ENCODE data around the gene SYT2.

Gene SYT2

GRCh38 chr1:202710070-202711045, at the start of gene SYT2:
Gene SYT2 (minus strand): TSS chr1:202710454. CDS start chr1:202605772, 104,682 bp downstream.
- Histone ChIP-seq H3K27ac (ENCODE audit: low read depth, low read length) (no peak within 1 kb of the TSS), H3K9me2 (replicated peaks; ENCODE audit: control insufficient read depth, low read length) (no peaks in the 10 kb centered on the region), H4K20me1 (ENCODE audit: control insufficient read depth, insufficient read depth, low read depth, low read length) (no peaks in the 10 kb centered on the region), H3K36me3 (ENCODE audit: control insufficient read depth, low read length) (no peaks in the 10 kb centered on the region), H3K9me3 (ENCODE audit: control insufficient read depth, insufficient read depth, low read length) (no peaks in the 10 kb centered on the region), H3K4me3 (ENCODE audit: low read length) (no peak within 1 kb of the TSS), H3K4me1 (ENCODE audit: control insufficient read depth, low read length) (no peaks in the 10 kb centered on the region), H3F3A (ENCODE audit: control insufficient read depth, insufficient read depth) (no peaks in the 10 kb centered on the region), H3K4me2 (ENCODE audit: low read length) (no peak within 1 kb of the TSS), H3K27me3 (ENCODE audit: control insufficient read depth, low read length) (peaks cover 23% of the 10 kb centered on the region), H3K79me2 (ENCODE audit: control insufficient read depth, low read length) (no peaks in the 10 kb centered on the region)
- no peak for TF ChIP-seq EZH2phosphoT487 (IDR thresholded peaks at IDR 0.05; ENCODE audit: borderline replicate concordance, low read length)
- TF ChIP-seq, protein P1, sequence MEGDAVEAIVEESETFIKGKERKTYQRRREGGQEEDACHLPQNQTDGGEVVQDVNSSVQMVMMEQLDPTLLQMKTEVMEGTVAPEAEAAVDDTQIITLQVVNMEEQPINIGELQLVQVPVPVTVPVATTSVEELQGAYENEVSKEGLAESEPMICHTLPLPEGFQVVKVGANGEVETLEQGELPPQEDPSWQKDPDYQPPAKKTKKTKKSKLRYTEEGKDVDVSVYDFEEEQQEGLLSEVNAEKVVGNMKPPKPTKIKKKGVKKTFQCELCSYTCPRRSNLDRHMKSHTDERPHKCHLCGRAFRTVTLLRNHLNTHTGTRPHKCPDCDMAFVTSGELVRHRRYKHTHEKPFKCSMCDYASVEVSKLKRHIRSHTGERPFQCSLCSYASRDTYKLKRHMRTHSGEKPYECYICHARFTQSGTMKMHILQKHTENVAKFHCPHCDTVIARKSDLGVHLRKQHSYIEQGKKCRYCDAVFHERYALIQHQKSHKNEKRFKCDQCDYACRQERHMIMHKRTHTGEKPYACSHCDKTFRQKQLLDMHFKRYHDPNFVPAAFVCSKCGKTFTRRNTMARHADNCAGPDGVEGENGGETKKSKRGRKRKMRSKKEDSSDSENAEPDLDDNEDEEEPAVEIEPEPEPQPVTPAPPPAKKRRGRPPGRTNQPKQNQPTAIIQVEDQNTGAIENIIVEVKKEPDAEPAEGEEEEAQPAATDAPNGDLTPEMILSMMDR (IDR thresholded peaks at IDR 0.05; ENCODE audit: low read depth, low read length, poor library complexity, severe bottlenecking) = no peak

DNA sequence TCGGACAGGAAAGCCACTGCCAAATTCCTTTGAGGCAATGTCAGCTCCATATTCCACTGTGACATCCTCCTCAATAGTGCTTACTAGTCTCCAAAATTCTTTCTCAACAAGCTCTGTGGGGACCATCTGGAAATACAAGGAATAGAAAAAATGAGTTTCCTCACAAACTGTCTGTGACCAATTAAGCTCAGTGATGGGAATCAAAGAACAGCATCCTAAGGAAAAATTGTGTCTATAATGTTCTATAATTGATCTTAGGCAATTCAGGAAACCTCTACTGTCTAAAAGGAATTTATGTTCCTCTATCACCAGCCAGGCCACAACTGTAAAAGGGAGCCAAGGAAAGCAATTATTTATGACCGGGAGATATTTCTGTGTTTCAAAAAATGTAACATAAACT, 46.1 kb upstream of the SYT2 start:
- H3K9me2 ChIP-seq (replicated peaks; ENCODE audit: control insufficient read depth, low read length) = no peaks in the 10 kb centered on the region
- no peak overlapping the region for H3K4me3 ChIP-seq (ENCODE audit: low read length)
- H3K27ac ChIP-seq (ENCODE audit: low read depth, low read length) = no peak overlapping the region
- H3F3A ChIP-seq (ENCODE audit: control insufficient read depth, insufficient read depth) = no peaks in the 10 kb centered on the region
- no peaks in the 10 kb centered on the region for H3K79me2 ChIP-seq (ENCODE audit: control insufficient read depth, low read length)
- no peak overlapping the region for H3K4me2 ChIP-seq (ENCODE audit: low read length)
- no peak for TF ChIP-seq EZH2phosphoT487 (IDR thresholded peaks at IDR 0.05; ENCODE audit: borderline replicate concordance, low read length)
- TF ChIP-seq, protein P1 (IDR thresholded peaks at IDR 0.05; ENCODE audit: low read depth, low read length, poor library complexity, severe bottlenecking) = no peak
- no peaks in the 10 kb centered on the region for H3K36me3 ChIP-seq (ENCODE audit: control insufficient read depth, low read length)
- no peaks in the 10 kb centered on the region for H4K20me1 ChIP-seq (ENCODE audit: control insufficient read depth, insufficient read depth, low read depth, low read length)
- peaks cover 13% of the 10 kb centered on the region; the same call in 1 of the 2 replicates for H3K27me3 ChIP-seq (ENCODE audit: control insufficient read depth, low read length)
- no peaks in the 10 kb centered on the region for H3K4me1 ChIP-seq (ENCODE audit: control insufficient read depth, low read length)
- no peaks in the 10 kb centered on the region for H3K9me3 ChIP-seq (ENCODE audit: control insufficient read depth, insufficient read depth, low read length)

DNA sequence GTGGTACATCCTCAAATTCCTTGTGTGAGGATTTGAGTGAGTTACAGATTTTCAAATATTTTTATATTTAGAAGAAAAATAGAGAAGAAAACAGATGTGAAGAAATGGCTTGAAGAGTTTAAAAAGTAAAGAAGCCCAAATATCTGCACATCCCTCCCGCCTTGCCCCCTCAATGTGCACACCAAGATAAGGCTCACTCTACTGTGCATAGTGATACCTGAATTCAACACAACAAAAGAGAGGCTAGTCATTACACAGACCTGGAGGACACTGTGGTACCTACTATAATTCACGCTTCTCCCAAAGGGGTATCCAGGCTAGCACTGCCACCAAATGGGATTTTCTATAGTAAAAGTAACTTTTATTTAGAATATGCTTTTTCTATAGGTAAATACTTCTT, 44.0 kb upstream of the SYT2 start:
- H3K27ac ChIP-seq (ENCODE audit: low read depth, low read length) = no peak overlapping the region
- no peak overlapping the region for H3K4me3 ChIP-seq (ENCODE audit: low read length)
- H3K9me2 ChIP-seq (replicated peaks; ENCODE audit: control insufficient read depth, low read length) = no peaks in the 10 kb centered on the region
- H3K36me3 ChIP-seq (ENCODE audit: control insufficient read depth, low read length) = no peaks in the 10 kb centered on the region
- H3K79me2 ChIP-seq (ENCODE audit: control insufficient read depth, low read length) = no peaks in the 10 kb centered on the region
- no peaks in the 10 kb centered on the region for H3K9me3 ChIP-seq (ENCODE audit: control insufficient read depth, insufficient read depth, low read length)
- H3K4me2 ChIP-seq (ENCODE audit: low read length) = no peak overlapping the region
- H3K4me1 ChIP-seq (ENCODE audit: control insufficient read depth, low read length) = no peaks in the 10 kb centered on the region
- TF ChIP-seq, protein P1 (IDR thresholded peaks at IDR 0.05; ENCODE audit: low read depth, low read length, poor library complexity, severe bottlenecking) = no peak
- no peak for TF ChIP-seq EZH2phosphoT487 (IDR thresholded peaks at IDR 0.05; ENCODE audit: borderline replicate concordance, low read length)
- H3K27me3 ChIP-seq (ENCODE audit: control insufficient read depth, low read length) = peaks cover 13% of the 10 kb centered on the region; the same call in 1 of the 2 replicates
- no peaks in the 10 kb centered on the region for H4K20me1 ChIP-seq (ENCODE audit: control insufficient read depth, insufficient read depth, low read depth, low read length)
- H3F3A ChIP-seq (ENCODE audit: control insufficient read depth, insufficient read depth) = no peaks in the 10 kb centered on the region

All from DOHH2 (cell line).